SK-N-SH (cell line): ENCODE data around the gene NRTN.

Source experiments
- CTCF ChIP-seq: fragments of 200-600 bp; sonication (generic); IDR thresholded peaks from 2 replicates; pipeline ENCODE4 v1.6.1; 2017; ENCODE audit warnings: antibody characterized with exemption, mild to moderate bottlenecking, moderate library complexity
- POLR2AphosphoS5 ChIP-seq: IDR thresholded peaks from 2 replicates; pipeline ENCODE4 v1.6.1; 2012; ENCODE audit warnings: low read depth, low read length
- TF ChIP-seq, protein P1 (sequence below): fragments of 150-350 bp; IDR thresholded peaks from 2 replicates; pipeline ENCODE4 v1.6.1; 2017; ENCODE audit warnings: antibody characterized with exemption, low read length, low read depth, borderline replicate concordance

DNA sequence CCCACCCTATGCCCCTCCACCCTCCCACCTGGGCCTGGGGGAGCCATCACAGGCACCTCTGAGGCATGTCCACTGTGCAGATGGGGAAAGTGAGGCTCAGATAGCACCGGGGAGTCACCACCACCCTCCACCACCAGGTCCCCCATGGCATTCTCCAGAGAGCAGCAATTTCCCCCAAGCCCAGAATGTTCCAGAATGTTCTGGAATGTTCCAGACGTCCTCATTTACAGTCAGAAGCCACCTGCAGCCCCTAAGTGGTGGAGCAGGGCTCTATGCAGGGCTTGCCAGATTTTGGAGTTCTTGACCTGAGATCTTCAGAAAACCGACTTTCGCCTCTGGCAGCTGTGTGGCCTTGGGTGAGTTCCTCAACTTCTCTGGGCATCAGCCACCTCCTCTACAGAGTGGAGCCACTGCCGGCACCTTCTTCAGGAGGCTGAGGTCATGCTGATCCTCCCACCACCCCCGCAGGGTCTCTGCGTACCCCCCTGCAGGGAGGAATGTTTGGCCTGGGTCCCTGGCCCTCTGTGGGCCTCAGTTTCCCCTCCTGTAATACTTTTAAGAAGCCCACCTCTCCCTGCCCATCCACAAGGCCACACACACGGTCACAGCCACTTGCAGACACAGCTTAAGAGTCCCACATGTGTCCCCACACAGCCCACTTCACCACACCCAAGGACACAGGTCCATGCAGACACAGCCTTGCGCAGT, 59.3 kb downstream of the NRTN start:
- TF ChIP-seq POLR2AphosphoS5 (no peak), CTCF (no peak)
- TF ChIP-seq, protein P1, sequence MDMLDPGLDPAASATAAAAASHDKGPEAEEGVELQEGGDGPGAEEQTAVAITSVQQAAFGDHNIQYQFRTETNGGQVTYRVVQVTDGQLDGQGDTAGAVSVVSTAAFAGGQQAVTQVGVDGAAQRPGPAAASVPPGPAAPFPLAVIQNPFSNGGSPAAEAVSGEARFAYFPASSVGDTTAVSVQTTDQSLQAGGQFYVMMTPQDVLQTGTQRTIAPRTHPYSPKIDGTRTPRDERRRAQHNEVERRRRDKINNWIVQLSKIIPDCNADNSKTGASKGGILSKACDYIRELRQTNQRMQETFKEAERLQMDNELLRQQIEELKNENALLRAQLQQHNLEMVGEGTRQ: no peak
